GM13976 (cell line): ENCODE measurements around the gene CHD9.
"Not testable (repeated sequence)": the region's sequence is repeated elsewhere in the genome, so short reads cannot be mapped to it uniquely, and the experiment has no call there.

Source experiments
- DNase-seq: peaks from one replicate; pipeline ENCODE4 v3.0.0; 2012; ENCODE audit warnings: low spot score
- CTCF ChIP-seq: IDR thresholded peaks from 2 replicates; pipeline ENCODE4 v1.5.1; 2012; ENCODE audit warnings: borderline replicate concordance, mild to moderate bottlenecking; ENCODE audit not compliant: insufficient read depth; ENCODE audit errors: extremely low read depth, missing control alignments, control extremely low read depth
- in situ Hi-C: fragments of 300-500 bp; cut with MboI; formaldehyde crosslinking; loops from one replicate; pipeline ENCODE4 v1.12.0; 2022; ENCODE audit warnings: low sequenced_read_pairs, mixed read lengths, inconsistent platforms; ENCODE audit not compliant: unreplicated experiment

CHD9 gene

GRCh38 chr16:53176434-53176833 is 121.6 kb downstream of the CHD9 start:
- TF ChIP-seq CTCF = no peak
- in situ Hi-C loops = no loop called here
- DNase-seq = no peak

- no peak for TF ChIP-seq CTCF
- DNase-seq = no peak
- in situ Hi-C loops = no loop called here
Measured at GRCh38 chr16:53183442-53183841, 128.7 kb downstream of the CHD9 start.

GRCh38 chr16:53185741-53186140 is 130.9 kb downstream of the CHD9 start:
- in situ Hi-C loops, DNase-seq: not testable (repeated sequence)

- no peak for TF ChIP-seq CTCF
- no peak for DNase-seq
- in situ Hi-C loops = no loop called here
Measured at GRCh38 chr16:53187775-53188174, 133.0 kb downstream of the CHD9 start.

GRCh38 chr16:53191413-53191812 is 136.6 kb downstream of the CHD9 start:
- no peak for TF ChIP-seq CTCF
- DNase-seq = no peak
- in situ Hi-C loops = no loop called here

GRCh38 chr16:53198933-53199332 is 144.1 kb downstream of the CHD9 start:
- in situ Hi-C loops = no loop called here
- no peak for TF ChIP-seq CTCF

GRCh38 chr16:53201900-53202299 is 147.1 kb downstream of the CHD9 start:
- in situ Hi-C loops = no loop called here
- DNase-seq = no peak
- no peak for TF ChIP-seq CTCF

More at GRCh38 chr16:53198933-53199332, 144.1 kb downstream of the CHD9 start:
- DNase-seq = no peak
